Measurements from ENCODE around the gene DYSF.
"Not testable (repeated sequence)": the region's sequence is repeated elsewhere in the genome, so short reads cannot be mapped to it uniquely, and the experiment has no call there.

The DYSF gene

DNA sequence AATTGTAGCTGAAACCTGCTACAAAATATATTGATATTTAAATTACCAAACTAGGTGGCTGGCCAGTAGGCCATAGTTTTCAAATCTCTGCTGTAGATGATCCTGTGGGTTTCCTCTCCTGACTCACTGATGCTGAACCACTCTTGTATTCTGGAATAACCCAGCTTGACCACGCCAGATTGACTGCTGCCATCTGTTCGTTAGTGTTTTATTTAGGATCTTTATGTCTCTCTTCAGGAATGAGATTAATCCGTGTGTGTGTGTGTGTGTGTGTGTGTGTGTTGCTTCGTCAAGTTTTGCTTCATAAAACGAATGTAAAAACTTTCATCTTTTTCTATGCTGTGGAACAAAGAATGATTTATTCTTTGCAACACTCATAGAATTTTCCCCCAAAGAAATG lies 187.1 kb downstream of the DYSF start:
- no peak for DNase-seq (ENCODE audit: low read depth)
- no peak overlapping the region for H3K4me3 ChIP-seq (ENCODE audit: low read length)
- TF ChIP-seq, protein P1, sequence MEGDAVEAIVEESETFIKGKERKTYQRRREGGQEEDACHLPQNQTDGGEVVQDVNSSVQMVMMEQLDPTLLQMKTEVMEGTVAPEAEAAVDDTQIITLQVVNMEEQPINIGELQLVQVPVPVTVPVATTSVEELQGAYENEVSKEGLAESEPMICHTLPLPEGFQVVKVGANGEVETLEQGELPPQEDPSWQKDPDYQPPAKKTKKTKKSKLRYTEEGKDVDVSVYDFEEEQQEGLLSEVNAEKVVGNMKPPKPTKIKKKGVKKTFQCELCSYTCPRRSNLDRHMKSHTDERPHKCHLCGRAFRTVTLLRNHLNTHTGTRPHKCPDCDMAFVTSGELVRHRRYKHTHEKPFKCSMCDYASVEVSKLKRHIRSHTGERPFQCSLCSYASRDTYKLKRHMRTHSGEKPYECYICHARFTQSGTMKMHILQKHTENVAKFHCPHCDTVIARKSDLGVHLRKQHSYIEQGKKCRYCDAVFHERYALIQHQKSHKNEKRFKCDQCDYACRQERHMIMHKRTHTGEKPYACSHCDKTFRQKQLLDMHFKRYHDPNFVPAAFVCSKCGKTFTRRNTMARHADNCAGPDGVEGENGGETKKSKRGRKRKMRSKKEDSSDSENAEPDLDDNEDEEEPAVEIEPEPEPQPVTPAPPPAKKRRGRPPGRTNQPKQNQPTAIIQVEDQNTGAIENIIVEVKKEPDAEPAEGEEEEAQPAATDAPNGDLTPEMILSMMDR (conservative IDR thresholded peaks at IDR 0.05; ENCODE audit: low read length): no peak

DNA sequence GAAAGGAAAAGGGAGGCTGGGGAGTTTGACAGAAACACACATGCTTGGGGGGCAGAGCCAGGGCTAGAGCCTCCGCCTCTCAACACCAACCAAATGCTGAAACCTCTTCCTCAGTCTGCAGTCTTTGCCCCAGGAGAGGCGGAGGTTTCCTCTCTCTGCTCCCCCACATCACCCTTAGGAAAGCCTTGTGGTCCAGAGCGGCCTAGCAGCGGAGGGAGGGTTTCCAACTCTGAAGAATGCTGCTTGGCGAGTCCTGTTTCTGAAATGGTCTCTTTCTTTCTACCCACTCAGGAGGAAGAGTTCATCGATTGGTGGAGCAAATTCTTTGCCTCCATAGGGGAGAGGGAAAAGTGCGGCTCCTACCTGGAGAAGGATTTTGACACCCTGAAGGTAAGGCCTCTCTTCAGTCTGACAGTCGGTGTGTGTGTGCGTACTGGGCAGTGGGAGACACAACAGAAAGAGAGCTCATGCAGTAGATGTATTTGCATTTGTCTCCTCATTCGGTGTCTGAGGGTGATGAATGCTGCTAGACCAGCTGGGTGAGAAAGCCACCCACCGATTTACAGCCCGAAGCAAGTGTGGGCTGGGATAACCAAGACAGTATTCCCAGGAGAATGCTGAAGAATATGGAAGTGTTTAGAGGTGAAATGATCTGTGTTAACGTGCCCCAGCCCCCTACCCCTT lies 190.5 kb downstream of the DYSF start:
- TF ChIP-seq, protein P1 (conservative IDR thresholded peaks at IDR 0.05; ENCODE audit: low read length): no peak
- H3K4me3 ChIP-seq (ENCODE audit: low read length): no peak overlapping the region
- no peak for DNase-seq (ENCODE audit: low read depth)

DNA sequence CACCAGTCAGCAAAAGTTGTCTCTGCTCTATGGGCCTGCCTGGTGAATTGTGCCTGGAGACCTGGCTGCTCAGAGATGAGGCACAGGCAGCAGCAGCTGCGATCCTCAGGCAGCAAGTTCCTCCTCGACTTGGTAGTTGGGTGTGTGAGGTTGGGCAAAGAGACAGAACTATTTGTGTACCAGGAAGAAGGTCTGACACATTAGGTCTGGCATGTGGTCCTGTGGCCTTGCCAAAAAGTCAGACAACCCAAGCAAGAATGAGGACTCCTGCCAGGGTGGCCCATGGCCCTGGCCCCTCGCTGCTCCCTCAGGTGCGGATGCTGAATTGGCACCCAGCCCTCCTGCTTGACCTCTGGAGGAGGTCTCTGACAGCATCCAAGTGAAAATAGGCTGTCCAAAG lies 192.7 kb downstream of the DYSF start:
- TF ChIP-seq, protein P1 (conservative IDR thresholded peaks at IDR 0.05; ENCODE audit: low read length): no peak
- no peak overlapping the region for H3K4me3 ChIP-seq (ENCODE audit: low read length)
- DNase-seq (ENCODE audit: low read depth): peak; percentile 90

DNA sequence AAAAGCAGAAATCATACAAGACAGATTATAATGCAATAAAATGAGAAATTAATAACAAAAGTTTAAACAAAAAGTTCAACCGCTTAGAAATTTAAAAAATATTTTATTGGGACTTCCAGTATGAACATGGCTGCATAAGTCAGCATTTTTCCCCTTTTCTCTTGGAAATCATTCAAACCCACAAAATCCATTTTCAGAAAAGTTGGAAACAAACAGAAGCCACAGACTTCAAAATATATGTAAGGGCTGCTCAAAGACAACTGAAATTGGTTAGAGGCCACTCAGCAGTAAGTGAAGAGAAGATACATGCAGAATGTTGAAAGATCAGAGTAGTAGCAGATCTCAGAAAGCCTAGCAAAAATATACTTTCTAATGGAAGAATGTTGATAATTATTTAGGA lies 194.0 kb downstream of the DYSF start:
- no peak overlapping the region for H3K4me3 ChIP-seq (ENCODE audit: low read length)
- TF ChIP-seq, protein P1 (conservative IDR thresholded peaks at IDR 0.05; ENCODE audit: low read length): no peak
- DNase-seq (ENCODE audit: low read depth): peak; percentile 60

DNA sequence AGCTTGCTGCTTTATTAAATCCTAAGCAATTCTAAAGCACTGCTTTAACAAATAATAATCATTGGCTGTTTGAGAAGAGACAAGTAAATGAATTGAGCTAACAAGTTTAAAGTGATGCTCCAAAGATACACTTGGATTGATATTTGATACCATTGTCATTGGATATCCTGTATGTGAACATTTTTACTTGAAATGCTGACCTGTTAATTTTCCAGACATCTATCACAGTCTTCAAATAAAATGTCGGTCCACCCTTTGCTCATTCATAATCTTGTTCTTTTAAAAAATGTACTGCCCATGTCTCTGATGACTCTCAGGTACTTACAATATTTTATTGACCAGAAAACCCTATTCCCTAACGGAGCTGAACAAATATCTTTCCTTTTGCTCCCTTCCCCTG lies 202.1 kb downstream of the DYSF start:
- TF ChIP-seq, protein P1 (conservative IDR thresholded peaks at IDR 0.05; ENCODE audit: low read length): no peak
- H3K4me3 ChIP-seq (ENCODE audit: low read length): no peak overlapping the region
- DNase-seq (ENCODE audit: low read depth): no peak

DNA sequence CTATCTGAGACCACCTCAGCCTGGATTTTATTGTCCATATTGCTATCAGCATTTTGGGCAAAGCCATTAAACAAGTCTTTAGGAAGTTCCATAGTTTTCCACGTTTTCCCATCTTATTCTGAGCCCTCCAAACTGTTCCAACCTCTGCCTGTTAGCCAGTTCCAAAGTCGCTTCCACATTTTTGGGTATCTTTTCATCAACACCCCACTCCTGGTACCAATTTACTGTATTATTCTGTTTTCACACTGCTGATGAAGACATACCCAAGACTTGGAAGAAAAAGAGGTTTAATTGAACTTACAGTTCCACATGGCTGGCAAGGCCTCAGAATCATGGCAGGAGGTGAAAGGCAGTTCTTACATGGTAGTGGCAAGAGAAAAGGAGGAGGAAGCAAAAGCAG lies 204.9 kb downstream of the DYSF start:
- DNase-seq (ENCODE audit: low read depth); H3K4me3 ChIP-seq (ENCODE audit: low read length): not testable (repeated sequence)

DNA sequence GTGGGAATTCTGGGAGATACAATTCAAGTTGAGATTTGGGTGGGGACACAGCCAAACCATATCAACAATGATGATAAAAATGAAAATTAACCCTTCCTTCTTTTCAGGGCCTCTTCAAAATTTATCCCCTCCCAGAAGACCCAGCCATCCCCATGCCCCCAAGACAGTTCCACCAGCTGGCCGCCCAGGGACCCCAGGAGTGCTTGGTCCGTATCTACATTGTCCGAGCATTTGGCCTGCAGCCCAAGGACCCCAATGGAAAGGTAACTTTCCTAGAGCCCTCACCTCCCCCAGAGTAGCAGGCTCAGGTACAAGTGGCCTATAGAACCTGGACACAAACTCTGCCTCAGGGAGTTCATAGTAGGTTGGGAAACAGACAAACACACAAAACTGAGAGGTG lies 205.4 kb downstream of the DYSF start:
- TF ChIP-seq, protein P1 (conservative IDR thresholded peaks at IDR 0.05; ENCODE audit: low read length): no peak
- H3K4me3 ChIP-seq (ENCODE audit: low read length): no peak overlapping the region
- DNase-seq (ENCODE audit: low read depth): no peak
